Measurements from ENCODE around the gene ITGAL. TPM values are rescaled to one million over a fixed set of nuclear protein-coding genes. Genes with fewer than 3 reads are reported as not detected.
"Not testable (repeated sequence)": the region's sequence is repeated elsewhere in the genome, so short reads cannot be mapped to it uniquely, and the experiment has no call there.

ITGAL gene
- total and polyA plus RNA-seq, 4 donors = 1.2 to 4.9 (median 3.7) TPM

DNA sequence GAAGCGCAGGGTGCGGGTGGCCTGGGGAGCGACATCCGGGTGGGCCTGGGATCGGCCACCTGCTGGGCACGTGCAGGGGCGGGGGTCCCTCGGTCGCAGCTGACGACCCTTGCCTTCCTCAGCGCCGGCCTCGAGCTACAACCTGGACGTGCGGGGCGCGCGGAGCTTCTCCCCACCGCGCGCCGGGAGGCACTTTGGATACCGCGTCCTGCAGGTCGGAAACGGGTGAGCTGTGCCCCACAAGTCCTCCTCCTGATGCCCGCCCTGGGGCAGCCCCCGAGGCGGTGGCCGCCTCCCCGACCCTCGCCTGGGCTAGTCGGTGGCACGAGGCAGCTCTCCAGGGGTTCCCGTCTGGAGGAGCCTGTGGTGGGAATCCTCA, 1.5 kb downstream of the ITGAL start:
- 22% methylated on average over 35 of the region's 35 CpGs for WGBS (ENCODE audit: insufficient coverage)
- Histone ChIP-seq H3K4me3 (ENCODE audit: low read depth, low read length) (no peak overlapping the region), H3K27ac (ENCODE audit: low read depth, low read length) (no peak overlapping the region), H3K36me3 (ENCODE audit: control insufficient read depth, insufficient read depth, low read length) (no peaks in the 10 kb centered on the region), H3K9me3 (ENCODE audit: control insufficient read depth, insufficient read depth, low read length) (no peaks in the 10 kb centered on the region), H3K27me3 (ENCODE audit: control insufficient read depth, insufficient read depth, low read length) (peaks cover 27% of the 10 kb centered on the region), H3K4me1 (ENCODE audit: control insufficient read depth, insufficient read depth, low read length) (no peaks in the 10 kb centered on the region)
- DNase-seq (ENCODE audit: low read depth in 4 of 6, low spot score in 6 of 6) = no peak

DNA sequence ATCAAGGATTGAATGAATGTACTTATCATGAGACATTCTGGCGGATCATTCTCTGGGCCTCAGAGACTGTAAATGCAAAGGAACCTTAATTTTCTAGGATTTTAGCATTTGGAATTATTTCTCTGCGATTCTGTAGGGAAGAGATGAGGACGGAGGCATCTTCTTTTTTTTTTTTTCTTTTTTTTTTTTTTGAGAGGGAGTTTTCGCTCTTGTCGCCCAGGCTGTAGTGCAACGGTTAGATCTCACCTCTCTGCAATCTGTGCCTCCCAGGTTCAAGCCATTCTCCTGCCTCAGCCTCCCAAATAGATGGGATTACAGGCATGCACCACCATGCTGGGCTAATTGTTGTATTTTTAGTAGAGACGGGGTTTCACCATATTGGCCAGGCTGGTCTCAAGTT, 2.1 kb downstream of the ITGAL start:
- no peaks in the 10 kb centered on the region for H3K36me3 ChIP-seq (ENCODE audit: control insufficient read depth, insufficient read depth, low read length)
- H3K4me3 ChIP-seq (ENCODE audit: low read depth, low read length) = no peak overlapping the region
- peaks cover 27% of the 10 kb centered on the region for H3K27me3 ChIP-seq (ENCODE audit: control insufficient read depth, insufficient read depth, low read length)
- no peak for DNase-seq (ENCODE audit: low read depth in 4 of 6, low spot score in 6 of 6)
- no peaks in the 10 kb centered on the region for H3K9me3 ChIP-seq (ENCODE audit: control insufficient read depth, insufficient read depth, low read length)
- H3K4me1 ChIP-seq (ENCODE audit: control insufficient read depth, insufficient read depth, low read length) = no peaks in the 10 kb centered on the region
- no peak overlapping the region for H3K27ac ChIP-seq (ENCODE audit: low read depth, low read length)
- WGBS (ENCODE audit: insufficient coverage) = 79% methylated on average over 2 of the region's 7 CpGs

DNA sequence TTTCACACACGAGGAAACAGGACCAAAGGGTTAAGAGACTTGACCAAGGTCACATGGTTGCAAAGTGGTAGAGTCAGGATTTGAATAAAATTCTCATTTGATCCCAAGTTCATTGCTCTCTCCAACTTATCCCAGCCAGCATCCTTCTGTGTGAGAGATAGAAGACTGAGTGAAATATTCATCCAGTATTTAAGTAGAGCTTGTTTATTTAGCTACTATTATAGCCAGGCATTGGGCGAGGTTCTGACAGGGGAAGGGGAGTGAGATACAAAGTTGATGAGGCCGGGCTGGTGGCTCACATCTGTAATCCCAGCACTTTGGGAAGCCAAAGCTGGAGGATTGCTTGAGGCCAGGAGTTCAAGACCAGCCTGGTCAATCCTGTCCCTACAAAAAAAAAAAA, 4.4 kb downstream of the ITGAL start:
- Histone ChIP-seq H3K27me3 (ENCODE audit: control insufficient read depth, insufficient read depth, low read length) (peaks cover 25% of the 10 kb centered on the region), H3K9me3 (ENCODE audit: control insufficient read depth, insufficient read depth, low read length) (no peaks in the 10 kb centered on the region), H3K27ac (ENCODE audit: low read depth, low read length) (no peak overlapping the region), H3K4me3 (ENCODE audit: low read depth, low read length) (no peak overlapping the region), H3K4me1 (ENCODE audit: control insufficient read depth, insufficient read depth, low read length) (no peaks in the 10 kb centered on the region), H3K36me3 (ENCODE audit: control insufficient read depth, insufficient read depth, low read length) (no peaks in the 10 kb centered on the region)
- DNase-seq (ENCODE audit: low read depth in 4 of 6, low spot score in 6 of 6) = no peak
- 76% methylated on average over 2 of the region's 3 CpGs for WGBS (ENCODE audit: insufficient coverage)

- 95% methylated on average over 3 of the region's 3 CpGs for WGBS (ENCODE audit: insufficient coverage)
- H3K36me3 ChIP-seq (ENCODE audit: control insufficient read depth, insufficient read depth, low read length); H3K4me3 ChIP-seq (ENCODE audit: low read depth, low read length); DNase-seq (ENCODE audit: low read depth in 4 of 6, low spot score in 6 of 6); H3K9me3 ChIP-seq (ENCODE audit: control insufficient read depth, insufficient read depth, low read length); H3K4me1 ChIP-seq (ENCODE audit: control insufficient read depth, insufficient read depth, low read length); H3K27ac ChIP-seq (ENCODE audit: low read depth, low read length): not testable (repeated sequence)
- peaks cover 20% of the 10 kb centered on the region for H3K27me3 ChIP-seq (ENCODE audit: control insufficient read depth, insufficient read depth, low read length)
Measured at GRCh38 chr16:30477773-30478172, 5.2 kb downstream of the ITGAL start.

DNA sequence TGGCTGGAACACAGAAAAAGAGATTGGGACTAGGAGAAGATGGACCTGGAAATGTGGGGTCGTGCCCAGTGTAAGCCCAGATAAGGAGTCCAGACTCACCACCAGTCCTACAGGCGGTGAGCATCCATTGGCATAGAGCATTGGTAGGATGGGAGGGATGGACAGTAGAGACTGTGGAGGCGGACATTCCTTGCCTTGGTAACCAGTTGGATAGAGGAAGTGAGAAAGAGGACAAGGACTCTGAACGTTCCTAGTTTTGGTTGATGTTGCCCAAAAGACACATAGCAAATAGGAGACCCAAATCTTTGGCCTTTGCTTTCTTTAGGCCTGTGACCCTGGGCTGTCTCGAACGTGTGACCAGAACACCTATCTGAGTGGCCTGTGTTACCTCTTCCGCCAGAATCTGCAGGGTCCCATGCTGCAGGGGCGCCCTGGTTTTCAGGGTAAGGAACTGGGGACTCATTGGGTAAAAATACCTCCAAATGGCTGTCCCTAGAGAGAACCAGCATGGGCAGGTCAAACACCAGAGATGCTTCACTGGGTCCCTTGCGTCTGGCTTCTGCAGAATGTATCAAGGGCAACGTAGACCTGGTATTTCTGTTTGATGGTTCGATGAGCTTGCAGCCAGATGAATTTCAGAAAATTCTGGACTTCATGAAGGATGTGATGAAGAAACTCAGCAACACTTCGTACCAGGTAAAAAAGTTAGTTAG, 6.4 kb downstream of the ITGAL start:
- DNase-seq (ENCODE audit: low read depth in 4 of 6, low spot score in 6 of 6) = no peak
- WGBS (ENCODE audit: insufficient coverage) = 87% methylated on average over 8 of the region's 12 CpGs
- H3K27me3 ChIP-seq (ENCODE audit: control insufficient read depth, insufficient read depth, low read length) = peaks cover 12% of the 10 kb centered on the region
- H3K4me3 ChIP-seq (ENCODE audit: low read depth, low read length) = no peak overlapping the region
- H3K36me3 ChIP-seq (ENCODE audit: control insufficient read depth, insufficient read depth, low read length) = no peaks in the 10 kb centered on the region
- no peaks in the 10 kb centered on the region for H3K9me3 ChIP-seq (ENCODE audit: control insufficient read depth, insufficient read depth, low read length)
- no peak overlapping the region for H3K27ac ChIP-seq (ENCODE audit: low read depth, low read length)
- no peaks in the 10 kb centered on the region for H3K4me1 ChIP-seq (ENCODE audit: control insufficient read depth, insufficient read depth, low read length)

GRCh38 chr16:30481381-30481780, 8.8 kb downstream of the ITGAL start:
- DNase-seq (ENCODE audit: low read depth in 4 of 6, low spot score in 6 of 6) = no peak
- Histone ChIP-seq H3K27ac (ENCODE audit: low read depth, low read length) (no peak overlapping the region), H3K36me3 (ENCODE audit: control insufficient read depth, insufficient read depth, low read length) (no peaks in the 10 kb centered on the region), H3K4me3 (ENCODE audit: low read depth, low read length) (no peak overlapping the region), H3K27me3 (ENCODE audit: control insufficient read depth, insufficient read depth, low read length) (no peaks in the 10 kb centered on the region), H3K4me1 (ENCODE audit: control insufficient read depth, insufficient read depth, low read length) (no peaks in the 10 kb centered on the region), H3K9me3 (ENCODE audit: control insufficient read depth, insufficient read depth, low read length) (no peaks in the 10 kb centered on the region)
- WGBS (ENCODE audit: insufficient coverage) = 69% methylated on average over 4 of the region's 5 CpGs

DNA sequence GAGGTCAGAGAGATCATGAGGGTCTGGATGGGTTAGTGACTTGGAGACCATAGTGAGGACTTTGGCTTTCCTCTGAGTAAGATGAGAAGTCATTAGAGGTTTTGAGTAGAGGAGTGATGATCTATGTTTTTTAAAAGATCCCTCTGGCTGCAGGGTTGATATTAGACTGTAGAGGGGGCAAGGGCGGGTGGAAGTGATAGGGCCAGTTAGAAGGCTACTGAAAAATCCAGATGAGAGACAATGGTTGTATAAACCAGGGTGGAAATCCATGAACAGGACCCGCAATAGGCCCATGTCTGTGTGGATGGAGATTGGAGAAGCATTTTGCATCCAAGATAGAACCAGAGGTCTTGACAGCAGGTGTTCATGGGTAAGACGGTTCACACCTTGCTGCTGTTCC, 9.8 kb downstream of the ITGAL start:
- Histone ChIP-seq H3K36me3 (ENCODE audit: control insufficient read depth, insufficient read depth, low read length) (no peaks in the 10 kb centered on the region), H3K27me3 (ENCODE audit: control insufficient read depth, insufficient read depth, low read length) (no peaks in the 10 kb centered on the region), H3K4me1 (ENCODE audit: control insufficient read depth, insufficient read depth, low read length) (no peaks in the 10 kb centered on the region), H3K4me3 (ENCODE audit: low read depth, low read length) (no peak overlapping the region), H3K27ac (ENCODE audit: low read depth, low read length) (no peak overlapping the region), H3K9me3 (ENCODE audit: control insufficient read depth, insufficient read depth, low read length) (no peaks in the 10 kb centered on the region)
- DNase-seq (ENCODE audit: low read depth in 4 of 6, low spot score in 6 of 6) = no peak
- WGBS (ENCODE audit: insufficient coverage) = 92% methylated on average over 3 of the region's 3 CpGs

GRCh38 chr16:30484887-30485286, 12.3 kb downstream of the ITGAL start:
- DNase-seq (ENCODE audit: low read depth in 4 of 6, low spot score in 6 of 6) = no peak
- no peak overlapping the region for H3K27ac ChIP-seq (ENCODE audit: low read depth, low read length)

GRCh38 chr16:30485818-30486436, 13.4 kb downstream of the ITGAL start:
- Histone ChIP-seq H3K4me3 (ENCODE audit: low read depth, low read length) (no peak overlapping the region), H3K27me3 (ENCODE audit: control insufficient read depth, insufficient read depth, low read length) (no peaks in the 10 kb centered on the region), H3K27ac (ENCODE audit: low read depth, low read length) (no peak overlapping the region), H3K4me1 (ENCODE audit: control insufficient read depth, insufficient read depth, low read length) (peaks cover 3% of the 10 kb centered on the region), H3K9me3 (ENCODE audit: control insufficient read depth, insufficient read depth, low read length) (no peaks in the 10 kb centered on the region), H3K36me3 (ENCODE audit: control insufficient read depth, insufficient read depth, low read length) (no peaks in the 10 kb centered on the region)
- DNase-seq (ENCODE audit: low read depth in 4 of 6, low spot score in 6 of 6) = no peak
- 92% methylated on average over 7 of the region's 7 CpGs for WGBS (ENCODE audit: insufficient coverage)

More at GRCh38 chr16:30484887-30485286, 12.3 kb downstream of the ITGAL start:
- no peaks in the 10 kb centered on the region for H3K36me3 ChIP-seq (ENCODE audit: control insufficient read depth, insufficient read depth, low read length)
- no peaks in the 10 kb centered on the region for H3K9me3 ChIP-seq (ENCODE audit: control insufficient read depth, insufficient read depth, low read length)
- no peaks in the 10 kb centered on the region for H3K27me3 ChIP-seq (ENCODE audit: control insufficient read depth, insufficient read depth, low read length)
- H3K4me1 ChIP-seq (ENCODE audit: control insufficient read depth, insufficient read depth, low read length) = no peaks in the 10 kb centered on the region
- H3K4me3 ChIP-seq (ENCODE audit: low read depth, low read length) = no peak overlapping the region
